ENCODE measurements around the gene FAM13A. TPM values are rescaled to one million over a fixed set of nuclear protein-coding genes. Genes with fewer than 3 reads are reported as not detected.

The FAM13A gene
- total and polyA plus RNA-seq, 2 of the 4 experiments (the other 2 are of a cell fraction): 13.1 to 22.0 TPM

DNA sequence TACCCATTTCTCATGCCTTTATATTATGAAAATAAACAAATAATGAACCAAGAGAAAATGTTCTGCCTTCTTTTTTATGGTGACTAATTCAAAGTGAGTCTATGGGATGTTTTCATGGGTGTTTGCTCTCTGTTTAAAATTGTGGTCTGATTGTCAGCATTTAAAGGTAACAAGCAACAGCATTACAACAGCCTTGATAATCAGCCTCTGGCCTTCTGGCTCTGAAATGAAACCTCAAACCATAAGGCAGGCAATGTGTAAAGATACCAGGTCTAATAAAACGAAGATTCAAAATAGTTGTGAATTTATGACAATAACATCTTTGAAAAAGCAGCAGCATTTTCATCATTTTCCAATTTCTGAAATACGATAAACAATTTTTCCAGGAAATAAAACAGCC lies 63.7 kb downstream of the FAM13A start:
- no peaks in the 10 kb centered on the region for H3K9me1 ChIP-seq (ENCODE audit: insufficient read depth, low read length)
- dilution Hi-C loops (cut with HindIII; ENCODE audit: low sequenced_read_pairs, unreplicated experiment) (no loop called here), in situ Hi-C loops (cut with MboI; ENCODE audit: low sequenced_read_pairs) (no loop called here), intact Hi-C loops (cut with micrococcal nuclease) (loop anchor here (5.0 kb wide), 1 partner anchor 131 kb away; no protein-coding TSS in a partner anchor)
- H2AK9ac ChIP-seq (replicated peaks; ENCODE audit: low read depth, low read length, poor library complexity): no peak overlapping the region
- H2BK5ac ChIP-seq (ENCODE audit: low read depth, low read length, poor library complexity, severe bottlenecking): no peak overlapping the region
- ChIA-PET POLR2A (ENCODE audit: unreplicated experiment) (no interaction called here), CTCF (no interaction called here)
- DNase-seq (no peak), ATAC-seq (ENCODE audit: low read depth) (no peak)
- no CpG with 5 or more reads among the region's 2 CpGs for WGBS, 2 experiments (ENCODE audit: extremely low coverage in 2 of 2, insufficient read length in 1 of 2)
- no peak overlapping the region for H2BK15ac ChIP-seq (ENCODE audit: low read depth, low read length)
- H3K4me3 ChIP-seq (ENCODE audit: insufficient read depth, low read depth, low read length): no peak overlapping the region
- no peak overlapping the region for H2BK20ac ChIP-seq (ENCODE audit: low read depth, low read length)
- TF ChIP-seq MAZ (IDR thresholded peaks at IDR 0.05; ENCODE audit: borderline replicate concordance, low read depth, low read length) (no peak), FOS (IDR thresholded peaks at IDR 0.05; ENCODE audit: low read depth, low read length) (no peak), RCOR1 (IDR thresholded peaks at IDR 0.05; ENCODE audit: insufficient replicate concordance, low read length) (no peak), CHD1 (IDR thresholded peaks at IDR 0.05; ENCODE audit: low read depth, low read length) (no peak), MAFK (IDR thresholded peaks at IDR 0.05; ENCODE audit: low read depth, low read length) (no peak)
- TF ChIP-seq, protein P1, sequence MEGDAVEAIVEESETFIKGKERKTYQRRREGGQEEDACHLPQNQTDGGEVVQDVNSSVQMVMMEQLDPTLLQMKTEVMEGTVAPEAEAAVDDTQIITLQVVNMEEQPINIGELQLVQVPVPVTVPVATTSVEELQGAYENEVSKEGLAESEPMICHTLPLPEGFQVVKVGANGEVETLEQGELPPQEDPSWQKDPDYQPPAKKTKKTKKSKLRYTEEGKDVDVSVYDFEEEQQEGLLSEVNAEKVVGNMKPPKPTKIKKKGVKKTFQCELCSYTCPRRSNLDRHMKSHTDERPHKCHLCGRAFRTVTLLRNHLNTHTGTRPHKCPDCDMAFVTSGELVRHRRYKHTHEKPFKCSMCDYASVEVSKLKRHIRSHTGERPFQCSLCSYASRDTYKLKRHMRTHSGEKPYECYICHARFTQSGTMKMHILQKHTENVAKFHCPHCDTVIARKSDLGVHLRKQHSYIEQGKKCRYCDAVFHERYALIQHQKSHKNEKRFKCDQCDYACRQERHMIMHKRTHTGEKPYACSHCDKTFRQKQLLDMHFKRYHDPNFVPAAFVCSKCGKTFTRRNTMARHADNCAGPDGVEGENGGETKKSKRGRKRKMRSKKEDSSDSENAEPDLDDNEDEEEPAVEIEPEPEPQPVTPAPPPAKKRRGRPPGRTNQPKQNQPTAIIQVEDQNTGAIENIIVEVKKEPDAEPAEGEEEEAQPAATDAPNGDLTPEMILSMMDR (conservative IDR thresholded peaks at IDR 0.05; ENCODE audit: low read depth, low read length): no peak
- no peaks in the 10 kb centered on the region for H4K20me1 ChIP-seq (ENCODE audit: insufficient read depth, low read length)
- H4K91ac ChIP-seq (ENCODE audit: insufficient read depth, low read depth, low read length): no peak overlapping the region
- H3K27ac ChIP-seq (ENCODE audit: insufficient read depth, low read length): no peak overlapping the region
- H2BK120ac ChIP-seq (ENCODE audit: low read depth, low read length): no peak overlapping the region
- no peaks in the 10 kb centered on the region for H3K4me1 ChIP-seq (ENCODE audit: control insufficient read depth, insufficient read depth, low read length)
- H2AK5ac ChIP-seq (ENCODE audit: low read depth, low read length): no peak overlapping the region
- peaks cover 3% of the 10 kb centered on the region; the same call in 1 of the 2 replicates for H3K36me3 ChIP-seq (ENCODE audit: control insufficient read depth, insufficient read depth, low read length)
- H3K18ac ChIP-seq (ENCODE audit: low read depth, low read length): no peak overlapping the region
- no peak overlapping the region for H4K5ac ChIP-seq (ENCODE audit: low read depth, low read length)
- H3K27me3 ChIP-seq (ENCODE audit: control insufficient read depth, insufficient read depth, low read length): no peaks in the 10 kb centered on the region
- H3K4me2 ChIP-seq (ENCODE audit: low read depth, low read length): no peak overlapping the region
- H3K9me3 ChIP-seq (ENCODE audit: control insufficient read depth, insufficient read depth, low read length): no peaks in the 10 kb centered on the region
- no TSS peak for BruUV-seq (replicated peaks)
- no peak overlapping the region for H3K56ac ChIP-seq (ENCODE audit: extremely low read depth, insufficient read depth, low read length)
- no peak overlapping the region for H3K4ac ChIP-seq (ENCODE audit: low read depth, low read length)
- H3K9ac ChIP-seq (ENCODE audit: low read depth, low read length): no peak overlapping the region
- H4K8ac ChIP-seq (ENCODE audit: low read depth in 2 of 2, low read length in 2 of 2): no peak overlapping the region
- H3K14ac ChIP-seq (replicated peaks; ENCODE audit: low read depth, low read length): no peak overlapping the region
- no peaks in the 10 kb centered on the region; a peak in 1 of 4 replicates for H3K79me1 ChIP-seq (ENCODE audit: low read depth in 1 of 2, low read length in 2 of 2)
- H3K23ac ChIP-seq (ENCODE audit: low read depth, low read length): no peak overlapping the region
- H2AFZ ChIP-seq (replicated peaks; ENCODE audit: low read length, poor library complexity): no peak overlapping the region

Measured in IMR-90 (cell line).